Caco-2 (cell line): Measurements from ENCODE around the gene NEGR1. TPM values are rescaled to one million over a fixed set of nuclear protein-coding genes. Genes with fewer than 3 reads are reported as not detected.

ENCODE experiments used
- BruUV-seq: library from RNA; stranded (reverse); fragments of 400-500 nt; replicated peaks from 2 replicates; lab custom pipeline; 2021; lab: Mats Ljungman, UMichigan
- CTCF ChIA-PET: fragments of 300-600 bp; sonication (Branson Sonifier 250); formaldehyde crosslinking; loops from one replicate; lab custom pipeline; 2022; ENCODE audit warnings: antibody characterized with exemption; lab: Charles Lee
- POLR2A ChIA-PET: fragments of 300-600 bp; sonication (Branson Sonifier 250); formaldehyde crosslinking; loops from one replicate; lab custom pipeline; 2022; ENCODE audit warnings: antibody characterized with exemption; lab: Charles Lee
- DNase-seq, 2 experiments: peaks; one replicate each; pipeline versions ENCODE4 v3.0.0 to v3.0.0-alpha.2; 2020 to 2022
- H3K27me3 ChIP-seq: replicated peaks from 2 replicates; pipeline ENCODE4 v1.6.0; 2011; ENCODE audit warnings: low read length; ENCODE audit not compliant: control insufficient read depth, insufficient read depth
- H3K36me3 ChIP-seq: 2 replicates; pipeline ENCODE4 v1.5.1; 2011; ENCODE audit warnings: low read length; ENCODE audit not compliant: control insufficient read depth, insufficient read depth
- H3K4me1 ChIP-seq: fragments of 250-450 bp; sonication (Bioruptor Pico); 2 replicates; pipeline ENCODE4 v1.5.1; 2020; ENCODE audit warnings: mild to moderate bottlenecking
- H3K4me3 ChIP-seq: 2 replicates; pipeline ENCODE4 v1.5.1; 2011; ENCODE audit warnings: low read depth, mild to moderate bottlenecking, control low read depth, low read length
- H3K9me3 ChIP-seq: fragments of 250-450 bp; sonication (Bioruptor Pico); 2 replicates; pipeline ENCODE4 v1.5.1; 2020; ENCODE audit warnings: mild to moderate bottlenecking, moderate library complexity
- H3K27ac Mint-ChIP-seq: one replicate; pipeline ENCODE4 v1.8.0; 2022; ENCODE audit warnings: mixed read lengths; ENCODE audit not compliant: unreplicated experiment
- H3K27me3 Mint-ChIP-seq: one replicate; pipeline ENCODE4 v1.8.0; 2022; ENCODE audit warnings: mixed read lengths; ENCODE audit not compliant: insufficient read depth, unreplicated experiment
- H3K36me3 Mint-ChIP-seq: one replicate; pipeline ENCODE4 v1.8.0; 2022; ENCODE audit warnings: mild to moderate bottlenecking, mixed read lengths; ENCODE audit not compliant: insufficient read depth, unreplicated experiment
- H3K4me1 Mint-ChIP-seq: one replicate; pipeline ENCODE4 v1.8.0; 2022; ENCODE audit warnings: low read depth, mixed read lengths; ENCODE audit not compliant: unreplicated experiment
- H3K4me3 Mint-ChIP-seq: one replicate; pipeline ENCODE4 v1.8.0; 2022; ENCODE audit warnings: mild to moderate bottlenecking, moderate library complexity, mixed read lengths; ENCODE audit not compliant: unreplicated experiment
- H3K9me3 Mint-ChIP-seq: one replicate; pipeline ENCODE4 v1.8.0; 2022; ENCODE audit warnings: mixed read lengths; ENCODE audit not compliant: unreplicated experiment
- intact Hi-C: fragments of 100-400 bp; cut with micrococcal nuclease; formaldehyde crosslinking; loops from one replicate; pipeline ENCODE4 v1.10.0; 2022; ENCODE audit not compliant: unreplicated experiment
- total RNA-seq: library from RNA; stranded (reverse); gene quantifications from 2 replicates; pipeline ENCODE4 v1.2.3, GENCODE V29; 2022
- TF ChIP-seq, protein P1 (sequence below), 2 experiments: fragments of 200-600 bp in 1 of 2; IDR thresholded peaks; 1 replicate in 1 of 2; 2 replicates in 1 of 2; pipeline versions ENCODE4 v1.5.1 to v1.8.0; 2011 to 2022; ENCODE audit warnings: antibody characterized with exemption in 1 of 2, control low read depth in 1 of 2, inconsistent platforms in 1 of 2, low read depth in 1 of 2, low read length in 1 of 2, mild to moderate bottlenecking in 1 of 2, moderate library complexity in 1 of 2; ENCODE audit not compliant: insufficient read depth in 1 of 2, severe bottlenecking in 1 of 2, unreplicated experiment in 1 of 2

The NEGR1 gene
- total RNA-seq, 1 experiment from 2014 or later = not detected

DNA sequence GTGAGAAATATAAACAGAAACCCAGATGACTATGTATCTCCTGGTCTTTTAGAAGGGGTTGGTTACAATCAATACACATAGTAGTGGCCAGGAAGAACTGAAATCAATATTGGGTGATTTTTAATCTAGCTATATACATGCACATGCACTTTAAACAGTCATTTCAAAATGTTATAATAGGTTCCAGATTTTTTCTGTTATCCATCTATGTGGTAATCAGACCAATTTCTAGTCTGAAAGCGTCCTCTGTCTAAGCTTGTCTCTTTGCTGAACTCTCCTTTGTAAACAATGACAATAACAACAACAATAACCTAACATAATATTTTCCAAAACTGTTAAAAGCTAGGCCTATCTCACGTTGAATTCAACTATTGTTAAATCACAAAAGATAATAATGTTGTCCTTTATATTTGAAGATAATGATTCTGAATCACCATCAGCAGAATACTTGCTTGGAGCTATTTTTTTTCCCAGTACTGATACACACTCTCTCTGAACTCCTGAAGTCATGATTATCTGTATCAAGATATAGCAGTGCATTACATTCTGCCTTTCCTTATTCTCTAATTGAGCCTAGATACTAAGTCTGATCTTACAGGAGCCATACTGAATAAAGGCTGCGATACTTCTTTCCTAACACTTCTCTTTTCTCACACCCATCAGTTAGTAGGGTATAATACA is 704.7 kb downstream of the NEGR1 start:
- Mint-ChIP-seq H3K36me3 (no peaks in the 10 kb centered on the region), H3K9me3 (no peaks in the 10 kb centered on the region), H3K4me1 (no peaks in the 10 kb centered on the region), H3K4me3 (no peak overlapping the region), H3K27me3 (no peaks in the 10 kb centered on the region), H3K27ac (no peak overlapping the region)
- TF ChIP-seq, protein P1, sequence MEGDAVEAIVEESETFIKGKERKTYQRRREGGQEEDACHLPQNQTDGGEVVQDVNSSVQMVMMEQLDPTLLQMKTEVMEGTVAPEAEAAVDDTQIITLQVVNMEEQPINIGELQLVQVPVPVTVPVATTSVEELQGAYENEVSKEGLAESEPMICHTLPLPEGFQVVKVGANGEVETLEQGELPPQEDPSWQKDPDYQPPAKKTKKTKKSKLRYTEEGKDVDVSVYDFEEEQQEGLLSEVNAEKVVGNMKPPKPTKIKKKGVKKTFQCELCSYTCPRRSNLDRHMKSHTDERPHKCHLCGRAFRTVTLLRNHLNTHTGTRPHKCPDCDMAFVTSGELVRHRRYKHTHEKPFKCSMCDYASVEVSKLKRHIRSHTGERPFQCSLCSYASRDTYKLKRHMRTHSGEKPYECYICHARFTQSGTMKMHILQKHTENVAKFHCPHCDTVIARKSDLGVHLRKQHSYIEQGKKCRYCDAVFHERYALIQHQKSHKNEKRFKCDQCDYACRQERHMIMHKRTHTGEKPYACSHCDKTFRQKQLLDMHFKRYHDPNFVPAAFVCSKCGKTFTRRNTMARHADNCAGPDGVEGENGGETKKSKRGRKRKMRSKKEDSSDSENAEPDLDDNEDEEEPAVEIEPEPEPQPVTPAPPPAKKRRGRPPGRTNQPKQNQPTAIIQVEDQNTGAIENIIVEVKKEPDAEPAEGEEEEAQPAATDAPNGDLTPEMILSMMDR (IDR thresholded peaks at IDR 0.05; ENCODE audit: insufficient read depth in 1 of 2, low read depth in 1 of 2, low read length in 1 of 2, severe bottlenecking in 1 of 2, unreplicated experiment in 1 of 2) = no peak
- no peak for DNase-seq
- H3K4me3 ChIP-seq = no peak overlapping the region
- ChIA-PET POLR2A (no interaction called here), CTCF (no interaction called here)
- no peaks in the 10 kb centered on the region for H3K9me3 ChIP-seq
- no peaks in the 10 kb centered on the region for H3K27me3 ChIP-seq
- H3K36me3 ChIP-seq = no peaks in the 10 kb centered on the region
- intact Hi-C loops = no loop called here
- no TSS peak for BruUV-seq
- no peaks in the 10 kb centered on the region for H3K4me1 ChIP-seq

DNA sequence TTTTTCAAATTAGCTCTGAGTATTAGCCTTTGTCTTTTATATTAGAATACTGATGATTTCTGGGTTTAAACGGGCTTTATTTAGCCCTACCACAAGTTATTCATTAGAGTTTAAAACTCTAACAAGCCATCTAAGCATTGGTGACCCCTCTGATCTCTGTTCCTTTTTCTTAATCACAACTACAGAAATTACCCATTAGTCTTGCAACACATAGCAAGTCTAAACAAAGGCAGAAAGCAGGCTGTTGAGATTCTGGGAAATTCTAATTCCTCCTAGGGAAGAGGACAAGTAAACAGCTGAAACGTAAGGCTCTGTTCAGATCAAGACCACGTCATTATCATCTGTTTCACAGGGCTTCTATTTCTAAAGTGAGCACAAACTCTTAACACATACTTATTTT is 710.3 kb downstream of the NEGR1 start:
- H3K4me1 ChIP-seq = no peaks in the 10 kb centered on the region
- DNase-seq = no peak
- no peaks in the 10 kb centered on the region for H3K36me3 ChIP-seq
- CTCF ChIA-PET = no interaction called here
- intact Hi-C loops = no loop called here
- TF ChIP-seq, protein P1 (IDR thresholded peaks at IDR 0.05; ENCODE audit: insufficient read depth in 1 of 2, low read depth in 1 of 2, low read length in 1 of 2, severe bottlenecking in 1 of 2, unreplicated experiment in 1 of 2) = no peak
- no peaks in the 10 kb centered on the region for H3K9me3 ChIP-seq
- Mint-ChIP-seq H3K4me3 (no peak overlapping the region), H3K27me3 (no peaks in the 10 kb centered on the region), H3K9me3 (no peaks in the 10 kb centered on the region), H3K4me1 (no peaks in the 10 kb centered on the region), H3K27ac (no peak overlapping the region), H3K36me3 (no peaks in the 10 kb centered on the region)
- no peaks in the 10 kb centered on the region for H3K27me3 ChIP-seq
- POLR2A ChIA-PET = no interaction called here
- H3K4me3 ChIP-seq = no peak overlapping the region
- BruUV-seq = no TSS peak

DNA sequence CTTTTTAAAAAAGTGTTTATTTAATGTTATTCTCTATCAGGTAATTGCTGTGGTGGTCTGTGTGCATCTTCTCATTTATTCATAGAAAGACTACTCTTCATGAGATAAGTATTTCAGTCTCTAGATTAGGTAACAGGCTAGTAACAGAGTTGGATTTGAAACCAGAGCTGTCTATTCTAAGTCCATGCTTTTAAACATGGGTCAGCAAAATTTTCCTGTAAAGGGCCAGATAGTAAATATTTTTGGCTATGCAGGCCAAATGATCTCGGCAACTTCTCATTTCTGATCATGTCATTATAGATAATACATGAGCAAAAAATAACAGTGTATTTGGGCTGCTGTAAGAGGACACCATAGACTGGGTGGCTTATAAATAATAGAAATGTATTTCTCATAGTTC is 715.9 kb downstream of the NEGR1 start:
- Mint-ChIP-seq H3K36me3 (no peaks in the 10 kb centered on the region), H3K9me3 (no peaks in the 10 kb centered on the region), H3K4me3 (no peak overlapping the region), H3K4me1 (no peaks in the 10 kb centered on the region), H3K27me3 (no peaks in the 10 kb centered on the region), H3K27ac (no peak overlapping the region)
- ChIA-PET POLR2A (no interaction called here), CTCF (no interaction called here)
- Histone ChIP-seq H3K27me3 (no peaks in the 10 kb centered on the region), H3K36me3 (no peaks in the 10 kb centered on the region), H3K4me1 (no peaks in the 10 kb centered on the region), H3K4me3 (no peak overlapping the region), H3K9me3 (no peaks in the 10 kb centered on the region)
- no peak for DNase-seq
- TF ChIP-seq, protein P1 (IDR thresholded peaks at IDR 0.05; ENCODE audit: insufficient read depth in 1 of 2, low read depth in 1 of 2, low read length in 1 of 2, severe bottlenecking in 1 of 2, unreplicated experiment in 1 of 2) = no peak
- intact Hi-C loops = no loop called here
- no TSS peak for BruUV-seq
